HCT116 (cell line): Measurements from ENCODE around the gene DOCK10. TPM values are rescaled to one million over a fixed set of nuclear protein-coding genes. Genes with fewer than 3 reads are reported as not detected.

Source experiments
- ATAC-seq: fragments of 200-7000 bp; cut with Tn5 transposase; 2 replicates; pipeline ENCODE4 v1.9.1; 2020; ENCODE audit warnings: mild to moderate bottlenecking, moderate library complexity
- BruUV-seq: library from RNA; stranded (reverse); fragments of 400-500 nt; replicated peaks from 2 replicates; lab custom pipeline; 2021; lab: Mats Ljungman, UMichigan
- CTCF ChIA-PET: fragments of 300-600 bp; sonication (Branson Sonifier 250); formaldehyde crosslinking; loops from one replicate; lab custom pipeline; 2021; ENCODE audit warnings: antibody characterized with exemption; lab: Charles Lee
- POLR2A ChIA-PET: fragments of 300-600, 350-600 bp; sonication (Branson Sonifier 250); formaldehyde crosslinking; loops from one replicate; lab custom pipeline; 2021; ENCODE audit warnings: antibody characterized with exemption; lab: Charles Lee
- RAD21 ChIA-PET, 2 experiments: fragments of 300-600 bp; sonication (Branson Sonifier 250); formaldehyde crosslinking; loops; one replicate each; lab custom pipeline; 2023; ENCODE audit warnings: low total read pairs in 2 of 2; ENCODE audit not compliant: uncharacterized antibody in 2 of 2, unreplicated experiment in 2 of 2, low non-redundant PET in 1 of 2; lab: Charles Lee
- DNase-seq: peaks from one replicate; pipeline ENCODE4 v3.0.0-alpha.2; 2010; ENCODE audit warnings: low read depth, low spot score
- H2AFZ ChIP-seq: fragments of 200-600 bp; shearing (Covaris generic), sonication (generic); 2 replicates; pipeline ENCODE4 v1.6.1; 2017; ENCODE audit warnings: low read depth, mixed run types, mixed read lengths, antibody characterized with exemption, low read length; ENCODE audit not compliant: poor library complexity, severe bottlenecking
- H3K27ac ChIP-seq: 2 replicates; pipeline ENCODE4 v1.5.1; 2012; ENCODE audit warnings: low read depth, low read length
- H3K27me3 ChIP-seq: fragments of 200-600 bp; sonication (generic); 2 replicates; pipeline ENCODE4 v1.6.1; 2016; ENCODE audit warnings: mixed run types, low read length, mixed read lengths; ENCODE audit not compliant: insufficient read depth
- H3K36me3 ChIP-seq, 2 experiments: fragments of 200-500 bp in 1 of 2; fragments of 200-600 bp in 1 of 2; sonication (Bioruptor generic) in 1 of 2; sonication (generic) in 1 of 2; 2 replicates each; pipeline versions ENCODE4 v1.5.1 to v1.6.1; 2014 to 2016; ENCODE audit warnings: low read length in 2 of 2, inconsistent platforms in 1 of 2, mixed read lengths in 1 of 2, mixed run types in 1 of 2; ENCODE audit not compliant: insufficient read depth in 2 of 2, control insufficient read depth in 1 of 2
- H3K4me1 ChIP-seq, 2 experiments: fragments of 200-600 bp in 1 of 2; sonication (generic) in 1 of 2; 2 replicates each; pipeline versions ENCODE4 v1.5.1 to v1.6.1; 2012 to 2017; ENCODE audit warnings: low read length in 2 of 2, inconsistent platforms in 1 of 2, mild to moderate bottlenecking in 1 of 2, mixed read lengths in 1 of 2, mixed run types in 1 of 2, moderate library complexity in 1 of 2; ENCODE audit not compliant: insufficient read depth in 2 of 2, control insufficient read depth in 1 of 2
- H3K4me2 ChIP-seq: fragments of 200-600 bp; sonication (generic); 2 replicates; pipeline ENCODE4 v1.6.1; 2017; ENCODE audit warnings: mixed run types, low read length, mixed read lengths
- H3K4me3 ChIP-seq, 2 experiments: fragments of 200-600 bp in 1 of 2; sonication (generic) in 1 of 2; replicated peaks in 1 of 2; 2 replicates each; pipeline ENCODE4 v1.5.1; 2011 to 2016; ENCODE audit warnings: low read length in 2 of 2, control low read depth in 1 of 2, low read depth in 1 of 2, mild to moderate bottlenecking in 1 of 2, mixed read lengths in 1 of 2, mixed run types in 1 of 2
- H3K79me2 ChIP-seq: fragments of 200-600 bp; sonication (generic); 2 replicates; pipeline ENCODE4 v1.6.1; 2017; ENCODE audit warnings: mild to moderate bottlenecking, mixed run types, low read length, moderate library complexity, mixed read lengths; ENCODE audit not compliant: insufficient read depth
- H3K9ac ChIP-seq: fragments of 200-600 bp; sonication (generic); 2 replicates; pipeline ENCODE4 v1.6.1; 2016; ENCODE audit warnings: low read length, mixed read lengths
- H3K9me2 ChIP-seq: fragments of 200-600 bp; sonication (generic), shearing (Covaris generic); 2 replicates; pipeline ENCODE4 v1.6.1; 2017; ENCODE audit warnings: mixed run types, mild to moderate bottlenecking, moderate library complexity; ENCODE audit not compliant: insufficient read depth
- H3K9me3 ChIP-seq, 2 experiments: fragments of 200-500 bp in 1 of 2; fragments of 200-600 bp in 1 of 2; sonication (Bioruptor generic) in 1 of 2; sonication (generic) in 1 of 2; 2 replicates each; pipeline ENCODE4 v1.6.1; 2014 to 2017; ENCODE audit warnings: low read length in 2 of 2, mixed read lengths in 2 of 2, inconsistent platforms in 1 of 2, low read depth in 1 of 2, mild to moderate bottlenecking in 1 of 2, mixed run types in 1 of 2, moderate library complexity in 1 of 2; ENCODE audit not compliant: control insufficient read depth in 1 of 2, insufficient read depth in 1 of 2
- H4K20me1 ChIP-seq: fragments of 200-600 bp; sonication (generic), shearing (Covaris generic); 2 replicates; pipeline ENCODE4 v1.6.1; 2017; ENCODE audit warnings: mixed run types, mild to moderate bottlenecking, moderate library complexity; ENCODE audit not compliant: insufficient read depth
- EZH2phosphoT487 ChIP-seq: fragments of 200-600 bp; IDR thresholded peaks from 2 replicates; pipeline ENCODE4 v1.6.1; 2018; ENCODE audit warnings: antibody characterized with exemption, borderline replicate concordance
- FOSL1 ChIP-seq: IDR thresholded peaks from 2 replicates; pipeline ENCODE4 v1.6.1; 2012; ENCODE audit warnings: low read depth
- POLR2AphosphoS5 ChIP-seq: IDR thresholded peaks from 2 replicates; pipeline ENCODE4 v1.6.1; 2011; ENCODE audit warnings: mild to moderate bottlenecking, low read depth, low read length, moderate library complexity
- RAD21 ChIP-seq: IDR thresholded peaks from 2 replicates; pipeline ENCODE4 v1.6.1; 2012; ENCODE audit warnings: low read depth, mild to moderate bottlenecking
- SIN3A ChIP-seq: IDR thresholded peaks from 2 replicates; pipeline ENCODE4 v1.6.1; 2012; ENCODE audit warnings: low read depth
- intact Hi-C: fragments of 100-400 bp; cut with micrococcal nuclease; formaldehyde crosslinking; loops from 2 replicates; pipeline ENCODE4 v1.10.0; 2022
- total RNA-seq: library from RNA; stranded (reverse); gene quantifications from one replicate; pipeline ENCODE4 v1.2.1, GENCODE V29; 2021; ENCODE audit not compliant: unreplicated experiment
- TF ChIP-seq, protein P1 (sequence below): IDR thresholded peaks from 2 replicates; pipeline ENCODE4 v1.6.1; 2012; ENCODE audit warnings: low read depth

DOCK10 gene
- total RNA-seq, 1 experiment from 2014 or later = 0.54 TPM

DNA sequence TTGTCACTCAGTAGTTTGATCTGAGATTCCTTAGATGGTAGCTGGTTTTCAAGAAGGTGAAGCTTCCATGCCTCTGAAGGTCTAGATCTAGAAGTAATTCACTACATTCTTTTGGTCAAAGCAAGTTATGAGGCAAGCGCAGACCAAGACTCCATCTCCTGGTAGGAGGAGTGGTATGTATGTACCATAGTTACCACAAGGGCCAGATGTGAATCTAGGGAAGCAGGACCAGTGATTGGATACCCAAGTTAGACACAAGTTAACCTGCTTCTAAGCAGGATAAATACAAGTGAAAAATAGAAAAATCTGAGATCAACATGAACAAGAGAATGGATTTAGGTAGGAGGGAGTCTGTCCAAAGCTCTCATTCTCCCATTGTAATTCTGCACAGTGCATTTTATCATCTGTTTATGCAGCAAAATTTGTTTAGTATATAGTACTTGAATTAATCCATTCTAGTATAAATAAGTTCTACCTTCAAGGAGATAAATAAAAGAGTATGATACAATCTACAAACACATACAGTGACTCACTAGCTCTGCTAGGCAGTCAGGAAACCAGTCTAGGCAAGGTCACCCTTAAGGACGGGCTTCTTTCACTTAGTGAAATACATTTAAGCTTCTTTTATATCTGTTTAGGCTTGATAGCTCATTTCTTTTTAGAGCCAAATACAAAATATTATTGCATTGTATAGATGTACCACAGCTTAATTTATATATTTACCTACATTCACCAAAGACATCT is 14.2 kb upstream of the DOCK10 start:
- Histone ChIP-seq H3K36me3 (no peaks in the 10 kb centered on the region), H3K4me1 (no peaks in the 10 kb centered on the region), H3K9me3 (no peaks in the 10 kb centered on the region), H2AFZ (no peak overlapping the region), H3K27ac (no peak overlapping the region), H4K20me1 (no peaks in the 10 kb centered on the region), H3K4me3 (no peak overlapping the region), H3K79me2 (no peaks in the 10 kb centered on the region), H3K4me2 (no peak overlapping the region), H3K27me3 (no peaks in the 10 kb centered on the region), H3K9ac (no peak overlapping the region), H3K9me2 (0 out of 2 replicates have a peak, but pooled peaks cover 4% of the 10 kb centered on the region)
- ChIA-PET POLR2A (no interaction called here), RAD21 (no interaction called here), CTCF (no interaction called here)
- DNase-seq = no peak
- intact Hi-C loops = no loop called here
- no peak for TF ChIP-seq FOSL1
- TF ChIP-seq SIN3A = no peak
- no peak for TF ChIP-seq RAD21
- TF ChIP-seq, protein P1, sequence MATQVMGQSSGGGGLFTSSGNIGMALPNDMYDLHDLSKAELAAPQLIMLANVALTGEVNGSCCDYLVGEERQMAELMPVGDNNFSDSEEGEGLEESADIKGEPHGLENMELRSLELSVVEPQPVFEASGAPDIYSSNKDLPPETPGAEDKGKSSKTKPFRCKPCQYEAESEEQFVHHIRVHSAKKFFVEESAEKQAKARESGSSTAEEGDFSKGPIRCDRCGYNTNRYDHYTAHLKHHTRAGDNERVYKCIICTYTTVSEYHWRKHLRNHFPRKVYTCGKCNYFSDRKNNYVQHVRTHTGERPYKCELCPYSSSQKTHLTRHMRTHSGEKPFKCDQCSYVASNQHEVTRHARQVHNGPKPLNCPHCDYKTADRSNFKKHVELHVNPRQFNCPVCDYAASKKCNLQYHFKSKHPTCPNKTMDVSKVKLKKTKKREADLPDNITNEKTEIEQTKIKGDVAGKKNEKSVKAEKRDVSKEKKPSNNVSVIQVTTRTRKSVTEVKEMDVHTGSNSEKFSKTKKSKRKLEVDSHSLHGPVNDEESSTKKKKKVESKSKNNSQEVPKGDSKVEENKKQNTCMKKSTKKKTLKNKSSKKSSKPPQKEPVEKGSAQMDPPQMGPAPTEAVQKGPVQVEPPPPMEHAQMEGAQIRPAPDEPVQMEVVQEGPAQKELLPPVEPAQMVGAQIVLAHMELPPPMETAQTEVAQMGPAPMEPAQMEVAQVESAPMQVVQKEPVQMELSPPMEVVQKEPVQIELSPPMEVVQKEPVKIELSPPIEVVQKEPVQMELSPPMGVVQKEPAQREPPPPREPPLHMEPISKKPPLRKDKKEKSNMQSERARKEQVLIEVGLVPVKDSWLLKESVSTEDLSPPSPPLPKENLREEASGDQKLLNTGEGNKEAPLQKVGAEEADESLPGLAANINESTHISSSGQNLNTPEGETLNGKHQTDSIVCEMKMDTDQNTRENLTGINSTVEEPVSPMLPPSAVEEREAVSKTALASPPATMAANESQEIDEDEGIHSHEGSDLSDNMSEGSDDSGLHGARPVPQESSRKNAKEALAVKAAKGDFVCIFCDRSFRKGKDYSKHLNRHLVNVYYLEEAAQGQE = no peak
- TF ChIP-seq POLR2AphosphoS5 = no peak
- BruUV-seq = no TSS peak
- ATAC-seq = no peak

DNA sequence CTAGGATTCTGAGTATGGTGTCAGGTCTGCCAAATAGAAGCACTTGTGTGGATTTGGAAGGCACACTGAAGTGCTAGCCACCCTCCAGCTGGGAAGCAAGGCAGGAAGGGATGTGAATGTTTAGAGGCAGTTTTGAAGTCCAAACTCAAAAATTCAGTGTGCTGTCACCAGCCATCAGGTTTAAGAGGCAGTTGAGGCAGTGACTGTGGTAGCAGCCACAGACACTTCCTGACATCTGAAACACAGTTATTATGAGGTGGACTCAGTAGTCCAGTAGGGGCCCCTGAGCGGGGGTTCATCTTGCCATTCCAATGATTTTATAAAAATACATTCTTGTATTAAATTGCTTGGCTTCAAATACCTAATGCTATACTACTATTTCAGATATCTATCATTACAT is 13.4 kb upstream of the DOCK10 start:
- Histone ChIP-seq H3K79me2 (no peaks in the 10 kb centered on the region), H3K27ac (no peak overlapping the region), H3K4me3 (no peak overlapping the region), H3K4me1 (no peaks in the 10 kb centered on the region), H3K9ac (no peak overlapping the region), H3K9me3 (no peaks in the 10 kb centered on the region), H3K27me3 (no peaks in the 10 kb centered on the region), H2AFZ (no peak overlapping the region), H3K4me2 (no peak overlapping the region), H3K36me3 (no peaks in the 10 kb centered on the region), H3K9me2 (0 out of 2 replicates have a peak, but pooled peaks cover 4% of the 10 kb centered on the region)
- RAD21 ChIA-PET = no interaction called here
- DNase-seq = no peak
- intact Hi-C loops = no loop called here
- BruUV-seq = no TSS peak
- POLR2A ChIA-PET = no interaction called here
- TF ChIP-seq RAD21 (no peak), EZH2phosphoT487 (no peak)
- TF ChIP-seq, all 23 proteins: peak for 0
- no peak for ATAC-seq
- CTCF ChIA-PET = no interaction called here
- H4K20me1 ChIP-seq = no peaks in the 10 kb centered on the region
